NOMO-1 treated with dmso at 0.1 percent for 144 hours (cell line): Measurements from ENCODE around the gene TBC1D9.

Experiments
- DNase-seq: peaks from one replicate; lab custom pipeline; 2025; ENCODE audit not compliant: unreplicated experiment; lab: John Stamatoyannopoulos, UW

Gene TBC1D9

DNA sequence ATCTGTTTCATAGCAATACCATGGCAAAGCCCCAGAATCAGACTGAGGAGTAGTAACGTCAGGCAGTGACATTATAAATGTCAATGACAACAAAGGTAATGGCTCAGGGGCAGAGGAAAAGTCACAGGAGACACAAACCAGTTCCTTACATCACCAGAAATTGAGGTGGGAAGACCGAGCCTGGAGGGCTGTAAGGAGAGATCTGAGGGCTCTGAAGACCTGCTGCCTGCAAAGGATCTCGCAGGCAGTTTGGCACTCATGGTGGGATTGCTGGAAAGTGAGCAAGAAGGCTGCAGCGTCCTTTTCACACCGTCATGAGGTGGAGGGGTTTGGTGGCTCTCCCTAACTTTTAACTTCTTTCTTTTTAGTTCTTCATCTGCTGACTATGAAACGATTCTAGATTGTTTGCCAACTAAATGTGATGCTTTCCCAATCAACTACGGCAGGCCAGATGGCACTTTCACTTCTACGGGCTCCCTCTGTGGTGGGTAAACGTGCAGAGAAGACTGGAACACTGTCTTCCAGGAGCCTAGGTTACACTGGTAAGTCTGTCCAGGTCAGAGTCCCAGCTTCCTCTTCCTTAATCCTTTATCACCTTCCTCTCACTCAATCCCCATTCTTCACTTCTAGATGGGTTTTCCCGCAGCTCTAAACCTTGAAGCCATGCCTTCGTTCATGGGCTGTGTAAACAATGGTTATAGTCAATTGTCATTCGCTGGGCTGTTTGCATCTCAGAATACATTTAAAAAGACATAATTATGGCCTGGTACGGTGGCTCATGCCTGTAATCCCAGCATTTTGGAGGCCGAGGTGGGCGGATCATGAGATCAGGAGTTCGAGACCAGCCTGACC lies 58.2 kb downstream of the TBC1D9 start:
- peak; percentile 25 for DNase-seq

DNA sequence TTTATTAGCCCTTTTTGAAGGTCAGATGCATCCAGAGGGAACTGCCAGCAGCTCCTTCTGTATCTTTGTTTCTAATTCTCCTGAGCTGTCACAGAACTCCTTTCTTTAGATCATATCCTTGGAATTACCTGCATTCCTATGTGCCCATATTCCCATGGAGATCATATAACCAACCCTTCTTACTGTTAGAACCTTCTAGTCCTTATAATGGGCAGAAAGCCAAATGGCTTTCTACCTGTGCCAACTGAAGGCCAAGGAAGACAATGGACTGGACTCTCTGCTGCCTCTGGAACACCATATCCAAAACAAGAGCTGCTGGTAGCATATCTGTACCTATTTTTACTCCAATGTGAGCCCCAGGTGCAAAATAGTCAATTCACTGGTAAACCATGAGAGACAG lies 60.7 kb downstream of the TBC1D9 start:
- DNase-seq: no peak

DNA sequence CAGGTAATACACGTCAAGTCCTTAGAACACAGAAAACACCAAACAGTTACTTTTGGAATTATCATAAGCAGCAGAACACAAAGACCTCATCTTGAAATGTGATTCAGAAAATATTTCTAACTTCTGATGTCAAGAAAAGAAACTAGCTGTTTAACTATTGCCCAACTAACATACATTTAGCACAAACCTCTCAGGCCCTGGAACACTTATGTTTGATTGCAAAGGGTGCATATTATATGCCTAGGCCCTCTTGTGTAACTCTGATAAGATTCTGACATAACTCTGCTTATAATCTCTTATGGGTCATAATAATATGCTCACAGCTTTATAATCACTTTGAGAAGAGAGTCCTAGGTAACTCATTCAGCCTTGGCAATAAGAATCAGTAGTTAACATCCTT lies 62.6 kb downstream of the TBC1D9 start:
- no peak for DNase-seq

DNA sequence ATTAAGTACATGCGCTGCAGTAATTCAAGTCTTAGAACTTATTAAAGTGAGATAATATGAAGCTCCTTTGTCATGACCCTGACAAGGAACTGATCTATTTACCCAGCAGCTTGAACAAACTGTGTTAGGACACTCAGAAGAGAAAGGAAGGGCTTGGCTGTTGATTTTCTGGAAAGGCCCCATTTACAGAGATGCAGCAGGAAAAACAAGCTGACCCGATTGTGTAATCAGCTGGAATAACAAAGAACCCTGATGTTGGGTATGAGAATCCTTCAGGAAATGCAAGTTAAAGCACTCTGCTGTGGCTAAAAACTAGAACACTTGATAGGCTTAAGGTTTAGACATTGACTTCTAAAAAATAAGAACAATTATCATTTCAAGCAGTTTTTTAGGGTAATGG lies 64.8 kb downstream of the TBC1D9 start:
- no peak for DNase-seq

DNA sequence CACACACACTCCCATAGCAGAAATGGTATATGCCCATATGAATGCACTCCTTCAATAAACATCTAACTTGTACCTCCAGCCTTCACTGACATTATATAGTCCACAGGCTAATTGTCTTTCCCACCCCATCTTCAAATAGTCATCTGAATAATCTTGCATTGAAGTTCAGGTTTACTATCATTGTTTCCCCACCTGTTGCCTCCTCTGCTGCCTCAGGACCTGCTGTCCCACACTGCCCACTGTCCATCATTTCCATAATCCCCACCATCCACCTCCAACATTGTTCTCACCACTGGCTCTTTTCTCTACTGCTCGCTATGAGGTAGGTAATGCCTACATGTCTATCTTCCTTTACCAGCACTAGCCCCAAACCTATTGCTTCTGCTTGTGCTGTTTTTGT lies 66.1 kb downstream of the TBC1D9 start:
- no peak for DNase-seq

DNA sequence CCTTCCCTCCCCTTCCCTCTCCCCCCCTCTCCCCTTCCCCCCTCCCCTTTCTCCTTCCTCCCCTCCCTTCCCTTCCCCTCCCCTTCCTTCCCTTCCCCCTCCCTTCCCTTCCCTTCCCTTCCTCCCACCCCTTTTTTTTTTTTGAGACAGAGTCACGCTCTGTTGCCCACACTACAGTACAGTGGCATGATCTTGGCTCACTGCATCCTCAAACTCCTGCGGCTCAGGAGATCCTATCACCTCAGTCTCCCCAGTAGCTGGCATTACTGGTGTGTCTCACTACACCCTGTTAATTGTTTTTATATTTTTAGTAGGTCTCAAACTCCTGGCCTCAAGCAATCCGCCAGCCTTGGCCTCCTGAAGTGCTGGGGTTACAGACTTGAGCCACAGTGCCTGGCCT lies 66.6 kb downstream of the TBC1D9 start:
- DNase-seq: no peak

DNA sequence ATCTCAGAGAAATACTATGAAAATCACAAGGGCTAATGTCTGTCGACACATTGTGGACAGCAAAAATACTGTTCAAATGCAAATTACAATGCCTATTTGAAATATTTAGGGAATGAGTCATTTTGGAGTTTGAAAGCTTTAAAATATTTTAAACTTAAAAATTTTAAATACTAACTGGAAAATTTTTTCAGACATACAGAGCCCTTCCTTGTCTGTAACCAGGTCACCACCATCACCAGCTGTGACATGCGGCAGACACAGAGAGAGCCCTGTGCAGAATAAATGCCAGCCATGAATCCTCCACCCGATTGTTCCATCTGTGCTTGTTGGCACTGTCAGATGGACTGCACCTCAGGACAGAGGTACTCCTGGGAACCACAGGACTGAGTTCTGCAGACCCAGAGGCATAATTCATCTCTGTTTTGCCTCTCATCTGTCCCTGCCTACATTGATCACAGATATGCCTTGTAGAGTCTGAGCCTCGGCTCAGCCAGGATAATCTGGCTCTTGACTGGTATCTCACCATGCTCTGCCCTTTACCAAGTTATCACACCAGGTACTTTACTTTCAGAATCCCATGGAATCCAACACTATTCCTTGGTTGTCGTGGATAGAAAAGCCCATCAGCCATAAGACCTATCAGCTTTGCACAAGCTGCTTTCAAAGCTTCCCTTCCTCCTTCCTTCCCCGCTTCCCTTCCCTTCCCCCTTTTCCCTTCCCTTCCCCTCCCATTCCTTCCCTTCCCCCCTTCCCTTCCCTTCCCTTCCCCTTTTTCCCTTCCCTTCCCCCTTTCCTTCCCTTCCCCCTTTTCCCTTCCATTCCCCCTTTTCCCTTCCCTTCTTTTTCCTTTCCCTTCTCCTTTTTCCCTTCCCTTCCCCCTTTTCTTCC lies 67.2 kb downstream of the TBC1D9 start:
- no peak for DNase-seq

DNA sequence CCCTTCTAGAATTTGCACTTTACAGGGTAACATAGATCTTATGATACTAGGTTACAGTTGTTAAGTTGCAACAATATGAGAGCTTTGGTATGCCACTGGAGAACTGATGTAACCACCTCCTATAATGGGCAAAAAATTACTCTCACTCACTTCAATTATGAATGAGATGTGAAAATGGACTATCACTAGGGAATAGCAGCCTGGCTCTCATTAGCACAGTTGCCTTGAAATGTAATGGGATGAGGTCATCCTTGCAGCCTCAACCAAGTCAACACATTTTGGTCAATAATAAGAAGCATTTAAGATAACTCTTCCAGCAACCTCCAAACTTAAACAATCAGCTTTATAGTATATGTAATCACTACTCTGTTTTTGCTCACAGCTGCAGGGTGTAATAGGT lies 69.4 kb downstream of the TBC1D9 start:
- DNase-seq: no peak

DNA sequence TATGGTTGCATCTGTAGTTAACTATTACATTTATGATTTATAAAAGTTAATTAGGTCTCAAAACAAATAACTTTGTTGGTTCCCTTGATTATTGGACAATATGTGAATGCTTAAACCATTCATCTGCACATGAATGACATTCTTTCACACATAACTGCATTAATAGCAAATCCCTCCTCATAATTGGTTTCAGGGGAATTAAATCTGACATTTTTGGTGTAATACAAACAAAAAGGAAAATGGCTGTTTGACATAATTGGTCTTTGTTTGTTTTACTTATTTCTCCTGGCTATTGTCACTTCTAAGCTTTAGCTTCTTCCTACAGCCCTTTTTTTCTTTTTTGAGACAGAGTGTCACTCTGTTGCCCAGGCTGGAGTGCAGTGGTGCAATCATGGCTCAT lies 71.9 kb downstream of the TBC1D9 start:
- DNase-seq: no peak

DNA sequence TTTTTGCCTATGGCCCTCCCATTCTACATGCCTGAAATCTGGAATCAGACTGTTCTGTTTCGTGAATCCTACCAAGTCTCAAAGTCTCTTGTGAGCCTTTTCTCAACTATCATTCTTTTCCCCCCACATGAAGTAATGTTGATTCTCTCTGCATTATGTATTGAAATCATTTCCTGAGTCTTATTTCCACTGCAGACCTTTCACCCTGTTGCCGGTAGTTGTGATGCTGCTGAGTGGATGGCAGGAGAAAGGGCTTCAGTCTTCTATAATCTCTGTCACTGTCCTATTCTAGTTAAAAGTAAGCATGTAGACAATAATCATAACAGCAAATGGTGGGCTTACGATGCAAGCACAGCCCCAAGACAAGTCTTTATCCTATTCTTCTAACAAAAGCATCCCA lies 75.0 kb downstream of the TBC1D9 start:
- DNase-seq: no peak

DNA sequence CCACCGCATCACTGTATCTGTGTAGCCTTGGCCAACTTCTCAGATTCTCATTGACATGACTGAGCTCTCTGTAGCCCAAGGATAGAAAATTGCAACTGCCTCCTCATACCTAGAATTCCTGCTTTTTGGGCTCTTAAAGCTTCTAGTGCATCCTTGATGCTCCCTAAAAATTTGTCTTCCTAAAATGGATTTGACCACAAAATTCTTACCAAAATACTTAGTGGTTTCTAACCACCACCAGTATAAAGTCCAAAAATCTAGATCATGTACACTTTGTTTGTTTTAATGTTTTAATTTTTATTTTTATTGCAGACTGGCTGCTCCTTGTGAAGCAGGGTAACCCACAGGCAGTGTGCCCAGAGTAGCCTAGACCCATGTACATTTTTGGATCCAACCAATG lies 75.5 kb downstream of the TBC1D9 start:
- no peak for DNase-seq

DNA sequence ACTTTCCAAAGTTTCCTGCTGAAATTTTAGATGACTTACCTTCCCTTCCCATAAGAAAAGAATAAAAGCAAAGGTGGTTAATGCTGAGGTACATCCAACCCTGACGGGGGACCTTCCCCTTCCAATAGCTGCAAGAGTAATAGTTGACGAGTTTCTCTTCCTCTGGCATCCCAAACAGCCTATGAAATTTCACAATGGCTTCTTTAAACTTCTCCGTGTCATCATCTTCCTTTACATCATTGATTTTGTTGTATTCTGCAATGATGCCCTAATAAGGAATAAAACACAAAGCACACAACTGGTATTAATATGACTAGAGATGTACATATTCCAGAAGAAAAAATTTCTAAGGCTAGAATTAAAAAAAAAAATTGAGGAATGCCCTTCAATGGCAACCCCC lies 76.6 kb downstream of the TBC1D9 start:
- DNase-seq: peak; percentile 11

DNA sequence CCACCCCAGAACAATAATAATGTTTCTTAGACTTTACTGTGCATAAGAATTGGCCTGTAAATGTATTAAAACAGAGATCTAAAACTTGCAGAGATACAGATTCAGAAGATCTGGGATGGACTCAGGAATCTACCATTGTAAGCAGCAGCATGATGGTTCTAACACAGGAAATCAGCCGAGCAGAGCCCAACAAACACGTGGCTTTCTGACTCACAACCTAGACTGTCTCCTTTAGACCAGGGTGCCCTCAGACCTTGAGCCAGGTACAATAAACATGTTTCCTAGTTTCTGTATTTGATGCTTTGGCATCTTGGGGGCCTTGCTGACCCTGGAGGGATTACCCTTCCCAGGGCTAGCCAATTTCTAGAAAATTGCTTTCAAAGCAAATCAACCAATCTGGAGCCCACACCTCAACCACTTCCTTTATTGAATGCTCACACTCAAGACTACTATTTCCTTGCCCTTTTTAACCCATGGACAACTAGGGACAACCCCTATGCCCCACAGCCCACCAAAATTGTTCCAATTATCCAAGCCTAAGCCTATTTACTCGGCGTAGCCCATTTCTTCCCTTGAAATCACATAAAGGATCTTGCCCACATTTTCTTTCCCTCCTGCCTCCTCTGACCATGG lies 80.5 kb downstream of the TBC1D9 start:
- DNase-seq: no peak

DNA sequence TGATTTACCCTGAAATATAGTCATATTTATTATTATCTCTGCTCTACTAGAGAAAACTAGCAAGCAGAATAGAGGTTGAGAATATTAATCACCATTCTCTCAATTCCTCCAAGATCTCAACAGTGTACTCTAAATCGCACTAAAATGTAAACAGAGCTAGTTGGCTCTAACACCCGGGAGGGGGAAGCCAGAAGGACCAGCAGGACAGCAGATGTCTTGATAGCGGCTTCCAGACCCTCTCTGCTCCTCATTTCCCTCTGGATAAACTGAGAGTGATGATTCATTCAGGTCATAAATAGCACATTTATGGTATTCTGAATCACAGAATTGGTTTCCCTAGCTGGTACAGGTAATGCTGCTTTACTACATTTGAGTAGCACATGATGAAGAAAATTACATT lies 82.5 kb downstream of the TBC1D9 start:
- no peak for DNase-seq

DNA sequence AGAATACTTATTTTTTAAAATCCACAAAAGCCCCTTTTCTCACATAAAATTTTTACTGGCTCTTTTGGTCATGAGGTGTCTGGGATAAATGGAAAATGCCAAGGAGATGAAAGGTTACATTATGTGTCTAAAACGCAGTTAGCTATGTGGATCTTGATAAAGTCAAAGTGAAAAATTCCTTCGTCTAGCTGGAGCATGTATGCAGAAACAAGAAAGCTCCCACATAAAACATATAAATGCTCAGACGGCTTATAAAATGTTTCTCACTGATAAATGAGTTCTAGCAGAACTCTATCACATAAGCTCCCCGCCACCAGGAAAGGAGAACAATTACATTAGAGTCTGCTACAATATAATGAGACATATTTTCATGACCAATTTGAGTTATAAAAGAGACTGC lies 83.8 kb downstream of the TBC1D9 start:
- no peak for DNase-seq

DNA sequence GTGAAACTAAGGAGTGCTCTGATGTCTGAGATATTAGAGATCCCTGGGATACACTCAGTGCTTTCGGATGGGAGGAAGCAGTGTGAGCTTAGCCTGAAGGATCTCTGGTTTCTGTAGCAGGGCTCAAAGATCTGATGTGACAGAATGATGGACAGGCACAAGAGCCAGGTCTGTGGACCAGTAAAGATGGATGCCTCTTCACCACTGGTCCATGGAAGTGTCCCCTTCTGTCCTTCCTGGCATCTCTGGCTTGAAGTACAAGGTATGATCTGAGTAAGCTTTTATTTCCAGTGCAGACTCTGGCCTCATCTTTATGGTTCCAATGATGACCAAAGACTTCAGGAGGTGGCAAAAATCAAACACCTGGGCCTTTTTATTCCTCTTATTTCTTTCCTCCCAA lies 88.1 kb downstream of the TBC1D9 start:
- DNase-seq: no peak

DNA sequence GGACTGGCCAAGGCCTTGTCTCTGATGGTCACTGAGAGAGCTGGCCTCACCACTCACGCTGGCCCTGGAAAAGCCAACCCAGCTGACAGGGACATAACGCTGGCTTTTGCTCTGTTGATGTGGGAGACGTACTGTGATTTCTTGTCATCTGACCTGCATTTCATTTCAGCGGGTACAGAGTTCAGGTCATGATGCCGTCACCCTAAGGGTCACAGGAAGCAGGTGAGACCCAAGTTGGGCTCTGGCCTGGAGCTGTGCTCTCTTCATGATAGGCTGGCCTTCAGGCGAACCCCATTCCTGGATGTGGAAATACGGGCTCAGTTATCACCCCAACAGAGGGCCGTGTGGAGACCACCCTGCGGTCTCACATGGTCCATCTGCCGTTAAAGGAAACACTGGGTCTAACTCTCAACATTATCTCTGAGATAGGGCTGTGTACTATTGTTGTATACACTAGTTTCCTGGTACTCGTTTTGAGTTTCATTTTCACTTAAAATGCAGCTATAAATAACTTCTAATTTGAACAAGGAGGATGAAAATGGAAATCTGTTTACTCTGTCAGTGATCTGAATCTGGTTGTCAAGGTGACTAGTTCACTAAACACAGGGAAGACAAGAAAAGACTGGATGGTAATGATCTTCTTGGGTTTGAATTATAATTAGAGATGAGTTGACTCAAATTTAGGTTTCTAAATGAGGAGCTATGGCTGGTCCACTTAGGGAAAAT lies 89.1 kb downstream of the TBC1D9 start:
- no peak for DNase-seq

DNA sequence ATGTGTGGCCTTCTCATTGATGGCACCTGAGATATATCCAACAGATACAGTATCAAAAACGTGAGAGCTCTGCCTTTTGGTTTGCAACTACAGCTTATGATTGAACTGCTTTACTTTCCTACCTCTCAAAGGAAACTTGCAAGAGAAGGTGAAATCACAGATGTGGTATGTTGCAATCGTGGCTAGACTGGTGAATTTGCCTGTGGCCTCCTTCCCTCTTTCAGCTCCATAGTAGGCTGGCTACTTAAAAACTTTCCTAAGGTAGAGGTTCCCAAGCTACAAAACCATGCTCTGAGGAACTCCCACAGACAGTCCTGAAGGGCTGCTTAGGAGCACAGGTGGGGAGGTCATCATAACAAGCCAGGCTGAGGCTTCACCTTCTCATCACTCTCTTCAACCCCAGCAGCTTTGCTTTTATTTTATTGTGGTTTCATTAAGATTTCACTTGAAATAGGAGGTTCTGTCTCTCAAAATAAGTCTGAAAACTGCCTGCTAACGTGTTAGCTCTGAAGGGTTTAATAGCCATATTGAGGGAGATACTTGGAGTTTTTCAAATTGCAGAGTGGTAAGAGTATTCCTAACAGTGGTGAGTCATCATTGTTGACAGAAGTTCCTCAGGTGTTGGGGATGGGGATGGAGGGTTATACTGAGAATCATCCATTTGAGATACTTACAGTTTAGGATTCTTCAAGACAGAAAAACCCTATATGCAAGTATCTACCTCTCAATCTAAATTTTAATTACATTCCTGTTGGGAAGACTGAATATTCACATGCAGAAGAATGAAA lies 93.9 kb downstream of the TBC1D9 start:
- peak; percentile 2 for DNase-seq

DNA sequence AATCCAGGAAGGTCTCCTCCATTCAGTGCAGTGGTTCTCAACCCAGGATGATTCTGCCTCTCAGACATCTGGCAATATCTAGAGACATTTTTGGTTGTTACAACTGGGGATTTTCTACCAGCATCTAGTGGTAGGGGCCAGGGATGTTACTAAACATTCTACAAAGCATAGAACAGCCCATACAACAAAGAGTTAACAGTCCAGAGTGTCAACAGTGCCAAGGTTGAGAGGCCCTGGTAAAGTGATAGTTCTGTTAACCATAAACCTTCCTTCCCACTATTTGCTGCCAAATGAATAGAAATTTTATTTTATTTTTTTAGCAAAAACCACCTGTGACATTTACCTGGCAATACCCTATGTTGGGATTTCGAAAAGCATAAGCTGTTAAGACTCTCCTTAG lies 94.6 kb downstream of the TBC1D9 start:
- no peak for DNase-seq

DNA sequence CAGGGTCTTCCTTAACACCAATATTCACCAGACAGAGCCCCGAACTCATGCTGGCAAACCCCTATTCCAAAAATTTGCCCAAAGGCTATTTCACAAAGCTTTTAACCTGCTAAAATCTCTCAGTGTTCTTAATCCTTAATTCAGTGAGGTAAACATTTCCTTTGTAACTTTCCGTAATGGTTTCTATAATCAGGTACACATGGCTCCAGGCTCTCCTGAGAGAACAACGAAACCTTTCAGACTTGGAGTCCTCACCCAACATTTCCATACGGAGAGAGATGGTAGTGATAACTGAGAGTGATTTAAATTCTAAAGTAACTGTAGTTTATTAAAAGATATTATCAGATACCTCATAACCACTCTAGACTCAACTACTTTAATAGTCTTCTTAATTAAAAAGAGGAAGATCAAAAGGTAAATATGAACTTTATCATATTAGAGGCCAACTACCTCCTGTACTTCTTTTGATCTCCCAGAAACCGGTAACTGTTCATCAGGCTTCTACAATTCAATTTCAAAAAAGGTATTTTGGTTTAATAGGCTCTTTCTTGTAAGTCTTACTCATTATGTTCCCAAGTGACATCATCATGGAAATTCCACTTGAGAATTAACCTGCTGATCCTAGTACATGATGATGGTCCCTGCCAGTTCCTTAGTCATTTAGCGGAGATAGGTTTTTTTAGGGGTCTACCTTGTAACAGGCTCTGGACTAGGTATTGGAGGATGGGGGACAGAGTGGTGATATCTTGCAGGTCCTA lies 96.1 kb downstream of the TBC1D9 start:
- no peak for DNase-seq
